ENCODE measurements around the gene NOP56. TPM values are rescaled to one million over a fixed set of nuclear protein-coding genes. Genes with fewer than 3 reads are reported as not detected.
A peak's percentile ranks its signal among the peaks of the same experiment; 100 is the strongest.

NOP56 gene
- total and polyA plus RNA-seq, 2 of the 8 experiments (the other 6 are each of a cell fraction or from before 2014, with no cell fraction given): 391 to 677 TPM

- H3K4ac ChIP-seq (replicated peaks; ENCODE audit: insufficient read length, low read depth, low read length): no peak overlapping the region
- H3K9ac ChIP-seq (replicated peaks in 1 of 4; ENCODE audit: extremely low read depth in 1 of 4, low read depth in 3 of 4, low read length in 3 of 4): no peak overlapping the region
- H2BK12ac ChIP-seq (ENCODE audit: low read depth, low read length): no peak overlapping the region
- FAIRE-seq: no peak
- H4K5ac ChIP-seq (ENCODE audit: insufficient read length, low read depth, low read length): no peak overlapping the region
- H2AFZ ChIP-seq (ENCODE audit: low read length): no peak overlapping the region
- no peak for DNase-seq (ENCODE audit: low read depth in 1 of 2, low spot score in 2 of 2)
- H3K36me3 ChIP-seq (ENCODE audit: control insufficient read depth in 2 of 4, insufficient read depth in 4 of 4, low read length in 3 of 4): peaks cover 41 to 83% (median 66%) of the 10 kb centered on the region in 4 experiments
- no peaks in the 10 kb centered on the region for H3K9me3 ChIP-seq (ENCODE audit: insufficient read depth in 2 of 2, low read depth in 1 of 2, low read length in 1 of 2)
- H2BK120ac ChIP-seq (replicated peaks; ENCODE audit: low read depth, low read length): no peak overlapping the region
- H3K79me1 ChIP-seq (ENCODE audit: low read depth, low read length): peaks cover 9% of the 10 kb centered on the region
- no peak overlapping the region for H2BK15ac ChIP-seq (ENCODE audit: low read length)
- ChIA-PET CTCF (ENCODE audit: partially characterized antibody) (interaction anchor here (1.3 to 2.1 kb wide), 2 partner anchors 31 to 187 kb away, joined by 3 to 5 read pairs; no protein-coding TSS in a partner anchor), POLR2A (ENCODE audit: partially characterized antibody) (interaction anchor here (0.6 to 28.5 kb wide), 13 partner anchors 8 to 190 kb away, joined by 3 to 463 read pairs (median 4); partner anchors contain the start of genes IDH3B, NOP56 and SNRPB)
- no peak overlapping the region for H3K27ac ChIP-seq (ENCODE audit: low read depth, low read length)
- H2AK5ac ChIP-seq (ENCODE audit: low read depth, low read length): no peak overlapping the region
- no peak overlapping the region for H2BK20ac ChIP-seq (ENCODE audit: low read length)
- no peak overlapping the region for H3K56ac ChIP-seq (replicated peaks; ENCODE audit: insufficient read length, low read depth, low read length)
- no peak overlapping the region for H3K4me2 ChIP-seq (ENCODE audit: insufficient read depth in 1 of 2, low read depth in 2 of 2, low read length in 2 of 2)
- H3K23me2 ChIP-seq (ENCODE audit: low read depth, low read length): peaks cover 10% of the 10 kb centered on the region
- no peak overlapping the region for H3K23ac ChIP-seq (ENCODE audit: insufficient read length)
- H4K8ac ChIP-seq (ENCODE audit: extremely low read depth, insufficient read depth, low read length): peak overlapping the region; percentile 19; the same call in 1 of the 2 replicates
- H4K91ac ChIP-seq (replicated peaks; ENCODE audit: insufficient read length, low read length): no peak overlapping the region
- no peak overlapping the region for H3K4me3 ChIP-seq (ENCODE audit: extremely low read depth in 1 of 4, insufficient read depth in 2 of 4, low read depth in 3 of 4, low read length in 4 of 4)
- no peak overlapping the region for H3K14ac ChIP-seq (ENCODE audit: insufficient read length)
- no peak overlapping the region for H3K18ac ChIP-seq (ENCODE audit: extremely low read depth, low read length)
- 89% methylated on average over 12 of the region's 12 CpGs; no CpG with 5 or more reads in 1 of the 2 experiments for WGBS, 2 experiments (ENCODE audit: extremely low coverage in 1 of 2, insufficient coverage in 1 of 2, insufficient read length in 1 of 2, insufficient replicate concordance in 2 of 2, low coverage in 1 of 2, low lambda C conversion rate in 2 of 2, missing lambda C conversion rate in 1 of 2)
- H3K27me3 ChIP-seq (replicated peaks in 1 of 4; ENCODE audit: control insufficient read depth in 3 of 4, extremely low read depth in 1 of 4, insufficient read depth in 3 of 4, low read length in 3 of 4): no peaks in the 10 kb centered on the region
- H4K20me1 ChIP-seq (replicated peaks in 1 of 2; ENCODE audit: control insufficient read depth in 1 of 2, insufficient read depth in 2 of 2, low read length in 2 of 2): peaks cover 40 to 49% of the 10 kb centered on the region in 2 experiments
- H3K79me2 ChIP-seq (ENCODE audit: control insufficient read depth in 1 of 2, insufficient read depth in 2 of 2, low read length in 2 of 2): peaks cover 21 to 35% of the 10 kb centered on the region in 2 experiments
- no peak overlapping the region for H2BK5ac ChIP-seq (ENCODE audit: low read depth, low read length)
- H3K4me1 ChIP-seq (replicated peaks in 1 of 4; ENCODE audit: control insufficient read depth in 3 of 4, insufficient read depth in 4 of 4, low read length in 3 of 4): peaks cover 0 to 5% (median 3%) of the 10 kb centered on the region in 4 experiments; a peak in 5 of 7 replicates
- TF ChIP-seq POU5F1 (IDR thresholded peaks at IDR 0.05; ENCODE audit: low read depth, low read length): no peak
- no peak for TF ChIP-seq CHD2 (IDR thresholded peaks at IDR 0.05; ENCODE audit: low read length)
- no peak; a peak in 1 of 3 replicates for TF ChIP-seq POLR2A (IDR thresholded peaks at IDR 0.05; ENCODE audit: control extremely low read depth in 1 of 2, low read depth in 2 of 2, low read length in 2 of 2)
- no peak for TF ChIP-seq RNF2 (IDR thresholded peaks at IDR 0.05; ENCODE audit: borderline replicate concordance, low read depth, low read length, missing control alignments, poor library complexity, severe bottlenecking)
- no peak for TF ChIP-seq BCL11A (IDR thresholded peaks at IDR 0.05; ENCODE audit: low read depth in 2 of 2, low read length in 2 of 2)
- TF ChIP-seq RAD21 (IDR thresholded peaks at IDR 0.05 in 1 of 2, conservative IDR thresholded peaks at IDR 0.05 in 1 of 2; ENCODE audit: low read depth in 2 of 2, low read length in 2 of 2): no peak
- no peak for TF ChIP-seq SUZ12 (IDR thresholded peaks at IDR 0.05; ENCODE audit: low read length)
- no peak for TF ChIP-seq SIX5 (IDR thresholded peaks at IDR 0.05; ENCODE audit: low read depth, low read length)
- no peak for TF ChIP-seq TAF7 (optimal IDR thresholded peaks at IDR 0.05; ENCODE audit: borderline replicate concordance, low read depth, low read length)
- no peak for TF ChIP-seq TCF12 (IDR thresholded peaks at IDR 0.05; ENCODE audit: low read depth, low read length)
- no peak for TF ChIP-seq TAF1 (IDR thresholded peaks at IDR 0.05; ENCODE audit: low read depth, low read length)
- no peak; the same call in none of the 2 replicates for TF ChIP-seq POLR2AphosphoS5 (IDR thresholded peaks at IDR 0.05; ENCODE audit: low read depth, low read length)
- TF ChIP-seq GTF2F1 (IDR thresholded peaks at IDR 0.05; ENCODE audit: borderline replicate concordance, low read depth, low read length): no peak
These were observed 4.2 kb downstream of the NOP56 start for GRCh38 chr20:2656471-2657117.
